Measurements from ENCODE around the gene FUZ. TPM values are rescaled to one million over a fixed set of nuclear protein-coding genes. Genes with fewer than 3 reads are reported as not detected.
"Not testable (repeated sequence)": the region's sequence is repeated elsewhere in the genome, so short reads cannot be mapped to it uniquely, and the experiment has no call there.

Gene FUZ
- total RNA-seq, 1 donor from 2014 or later: 9.3 TPM

- DNase-seq (ENCODE audit: low spot score): no peak
These were observed 20.5 kb upstream of the FUZ start for GRCh38 chr19:49833599-49833998.

GRCh38 chr19:49832556-49832955, 19.5 kb upstream of the FUZ start:
- DNase-seq (ENCODE audit: low spot score) (no peak), ATAC-seq (no peak)

More at GRCh38 chr19:49833599-49833998, 20.5 kb upstream of the FUZ start:
- ATAC-seq: no peak

GRCh38 chr19:49831592-49831991, 18.5 kb upstream of the FUZ start:
- ATAC-seq: no peak
- DNase-seq (ENCODE audit: low spot score): no peak

GRCh38 chr19:49830766-49831165, 17.7 kb upstream of the FUZ start:
- ATAC-seq (no peak), DNase-seq (ENCODE audit: low spot score) (no peak)

GRCh38 chr19:49829721-49830120, 16.6 kb upstream of the FUZ start:
- ATAC-seq (no peak), DNase-seq (ENCODE audit: low spot score) (no peak)

- ATAC-seq (no peak), DNase-seq (ENCODE audit: low spot score) (no peak)
These were observed 16.1 kb upstream of the FUZ start for GRCh38 chr19:49829200-49829599.

GRCh38 chr19:49827034-49827433, 13.9 kb upstream of the FUZ start:
- DNase-seq (ENCODE audit: low spot score): no peak
- ATAC-seq: no peak

- ATAC-seq (no peak), DNase-seq (ENCODE audit: low spot score) (no peak)
These were observed 11.6 kb upstream of the FUZ start for GRCh38 chr19:49824662-49825061.

GRCh38 chr19:49823472-49823871, 10.4 kb upstream of the FUZ start:
- DNase-seq (ENCODE audit: low spot score) (no peak), ATAC-seq (no peak)

- DNase-seq (ENCODE audit: low spot score) (no peak), ATAC-seq (no peak)
These were observed 7.0 kb upstream of the FUZ start for GRCh38 chr19:49820125-49820524.

GRCh38 chr19:49819452-49820115, 6.5 kb upstream of the FUZ start:
- DNase-seq (ENCODE audit: low spot score); ATAC-seq: not testable (repeated sequence)

- no peak for DNase-seq (ENCODE audit: low spot score)
- no peak for ATAC-seq
These were observed 5.7 kb upstream of the FUZ start for GRCh38 chr19:49818649-49819370.

GRCh38 chr19:49817964-49818648, 5.0 kb upstream of the FUZ start, which contains the start of gene MED25:
Gene MED25 (plus strand): TSS chr19:49818289. CDS start chr19:49818342, 53 bp downstream.
- DNase-seq (ENCODE audit: low spot score): peak; percentile 87
- ATAC-seq: peak; percentile 82

GRCh38 chr19:49816590-49816989, 3.5 kb upstream of the FUZ start:
- ATAC-seq (no peak), DNase-seq (ENCODE audit: low spot score) (no peak)

GRCh38 chr19:49814010-49814409, 918 bp upstream of the FUZ start:
- DNase-seq (ENCODE audit: low spot score): no peak
- no peak for ATAC-seq

GRCh38 chr19:49812452-49812996, 568 bp downstream of the FUZ start:
- ATAC-seq (no peak), DNase-seq (ENCODE audit: low spot score) (no peak)

GRCh38 chr19:49811328-49811727, 1.8 kb downstream of the FUZ start:
- ATAC-seq: no peak
- DNase-seq (ENCODE audit: low spot score): no peak

- DNase-seq (ENCODE audit: low spot score): no peak
- ATAC-seq: no peak
These were observed 3.1 kb downstream of the FUZ start for GRCh38 chr19:49809941-49810389.

GRCh38 chr19:49809160-49809940, 3.7 kb downstream of the FUZ start:
- DNase-seq (ENCODE audit: low spot score) (peak; percentile 65), ATAC-seq (peak; percentile 63)

- DNase-seq (ENCODE audit: low spot score) (peak; percentile 94), ATAC-seq (peak; percentile 84)
These were observed 4.4 kb downstream of the FUZ start for GRCh38 chr19:49808711-49809159.

All from left lobe of liver (tissue), 2 donors.